H9 (cell line): Measurements from ENCODE around the gene SPTSSB. TPM values are rescaled to one million over a fixed set of nuclear protein-coding genes. Genes with fewer than 3 reads are reported as not detected.

ENCODE experiments used
- DNase-seq: peaks from one replicate; pipeline ENCODE4 v3.0.0-alpha.2; 2017
- H2AFZ ChIP-seq: one replicate; pipeline ENCODE4 v1.6.1; 2013; ENCODE audit warnings: mild to moderate bottlenecking, low read length, control low read depth, moderate library complexity
- H2AK5ac ChIP-seq: 2 replicates; pipeline ENCODE4 v1.6.1; 2013; ENCODE audit warnings: low read length, control low read depth, mixed read lengths; ENCODE audit not compliant: insufficient read length
- H2BK120ac ChIP-seq: one replicate; pipeline ENCODE4 v1.6.1; 2013; ENCODE audit warnings: low read depth, mild to moderate bottlenecking, low read length, control low read depth, inconsistent platforms; ENCODE audit not compliant: poor library complexity, severe bottlenecking
- H2BK12ac ChIP-seq: 2 replicates; pipeline ENCODE4 v1.6.1; 2013; ENCODE audit warnings: low read length, control low read depth, mixed read lengths, low read depth; ENCODE audit not compliant: insufficient read length
- H2BK15ac ChIP-seq: 2 replicates; pipeline ENCODE4 v1.6.1; 2013; ENCODE audit warnings: low read depth, low read length, control low read depth
- H2BK20ac ChIP-seq: one replicate; pipeline ENCODE4 v1.6.1; 2013; ENCODE audit warnings: low read depth, mild to moderate bottlenecking, low read length, control low read depth, inconsistent platforms; ENCODE audit not compliant: poor library complexity, severe bottlenecking
- H2BK5ac ChIP-seq: 2 replicates; pipeline ENCODE4 v1.6.1; 2013; ENCODE audit warnings: low read length, control low read depth, mixed read lengths; ENCODE audit not compliant: insufficient read length
- H3K14ac ChIP-seq: 2 replicates; pipeline ENCODE4 v1.6.1; 2013; ENCODE audit warnings: low read length, control low read depth; ENCODE audit not compliant: insufficient read depth
- H3K18ac ChIP-seq: 2 replicates; pipeline ENCODE4 v1.6.1; 2013; ENCODE audit warnings: low read depth, mild to moderate bottlenecking, mixed read lengths, low read length, control low read depth; ENCODE audit not compliant: insufficient read length
- H3K23ac ChIP-seq: 2 replicates; pipeline ENCODE4 v1.6.1; 2013; ENCODE audit warnings: low read length, control low read depth, mixed read lengths, low read depth; ENCODE audit not compliant: insufficient read length
- H3K23me2 ChIP-seq: 2 replicates; pipeline ENCODE4 v1.6.1; 2013; ENCODE audit warnings: low read depth, mild to moderate bottlenecking, mixed read lengths, low read length, control low read depth; ENCODE audit not compliant: insufficient read length, poor library complexity, severe bottlenecking
- H3K27ac ChIP-seq: 2 replicates; pipeline ENCODE4 v1.5.1; 2013; ENCODE audit warnings: low read length, control low read depth, mixed read lengths, low read depth; ENCODE audit not compliant: insufficient read length
- H3K27me3 ChIP-seq: 2 replicates; pipeline ENCODE4 v1.6.1; 2013; ENCODE audit warnings: low read length, control low read depth, inconsistent platforms; ENCODE audit not compliant: insufficient read depth
- H3K4ac ChIP-seq: 2 replicates; pipeline ENCODE4 v1.6.1; 2013; ENCODE audit warnings: low read depth, mild to moderate bottlenecking, control low read depth, inconsistent platforms, low read length, moderate library complexity
- H3K4me1 ChIP-seq: 2 replicates; pipeline ENCODE4 v1.6.1; 2013; ENCODE audit warnings: low read length, control low read depth, inconsistent platforms; ENCODE audit not compliant: insufficient read depth
- H3K4me2 ChIP-seq: 2 replicates; pipeline ENCODE4 v1.6.1; 2013; ENCODE audit warnings: low read length, control low read depth, mixed read lengths; ENCODE audit not compliant: insufficient read length, insufficient read depth
- H3K56ac ChIP-seq: 2 replicates; pipeline ENCODE4 v1.6.1; 2013; ENCODE audit warnings: low read depth, mild to moderate bottlenecking, mixed read lengths, low read length, control low read depth; ENCODE audit not compliant: insufficient read length
- H3K79me1 ChIP-seq: 2 replicates; pipeline ENCODE4 v1.6.1; 2013; ENCODE audit warnings: low read depth, mild to moderate bottlenecking, moderate library complexity, low read length, control low read depth, inconsistent platforms; ENCODE audit not compliant: insufficient read depth, poor library complexity, severe bottlenecking
- H3K79me2 ChIP-seq: 2 replicates; pipeline ENCODE4 v1.6.1; 2013; ENCODE audit warnings: low read length, control low read depth, inconsistent platforms; ENCODE audit not compliant: insufficient read depth
- H3K9ac ChIP-seq: 2 replicates; pipeline ENCODE4 v1.6.1; 2013; ENCODE audit warnings: low read length, control low read depth, mixed read lengths; ENCODE audit not compliant: insufficient read length; ENCODE audit errors: extremely low read depth
- H3K9me3 ChIP-seq: one replicate; pipeline ENCODE4 v1.6.1; 2013; ENCODE audit warnings: low read depth, low read length, inconsistent platforms; ENCODE audit not compliant: control insufficient read depth
- H3T11ph ChIP-seq: one replicate; pipeline ENCODE4 v1.6.1; 2013; ENCODE audit warnings: mild to moderate bottlenecking, low read length, control low read depth, inconsistent platforms
- H4K20me1 ChIP-seq: one replicate; pipeline ENCODE4 v1.6.1; 2013; ENCODE audit not compliant: control insufficient read depth, insufficient read length, insufficient read depth
- H4K5ac ChIP-seq: 2 replicates; pipeline ENCODE4 v1.6.1; 2013; ENCODE audit warnings: low read depth, mild to moderate bottlenecking, mixed read lengths, low read length, control low read depth; ENCODE audit not compliant: insufficient read length
- H4K8ac ChIP-seq: replicated peaks from 2 replicates; pipeline ENCODE4 v1.6.1; 2013; ENCODE audit warnings: low read length, control low read depth, mixed read lengths, low read depth; ENCODE audit not compliant: insufficient read length
- H4K91ac ChIP-seq: 2 replicates; pipeline ENCODE4 v1.6.1; 2013; ENCODE audit warnings: low read depth, mild to moderate bottlenecking, moderate library complexity, mixed read lengths, low read length, control low read depth; ENCODE audit not compliant: insufficient read length
- H3K27ac Mint-ChIP-seq, 3 experiments: 2 replicates in 2 of 3; 3 replicates in 1 of 3; pipeline ENCODE4 v1.8.0; 2020 to 2021; ENCODE audit warnings: mixed read lengths in 3 of 3, mild to moderate bottlenecking in 1 of 3, moderate library complexity in 1 of 3
- H3K27me3 Mint-ChIP-seq: 2 replicates; pipeline ENCODE4 v1.8.0; 2021; ENCODE audit warnings: low read depth, mild to moderate bottlenecking, moderate library complexity, mixed read lengths
- H3K36me3 Mint-ChIP-seq, 3 experiments: 2 replicates in 2 of 3; 3 replicates in 1 of 3; pipeline ENCODE4 v1.8.0; 2020 to 2021; ENCODE audit warnings: low read depth in 3 of 3, mixed read lengths in 3 of 3; ENCODE audit not compliant: insufficient read depth in 1 of 3
- H3K4me1 Mint-ChIP-seq, 2 experiments: 2 replicates each; pipeline ENCODE4 v1.8.0; 2020; ENCODE audit warnings: mixed read lengths in 2 of 2
- H3K4me3 Mint-ChIP-seq, 2 experiments: 2 replicates in 1 of 2; 3 replicates in 1 of 2; pipeline ENCODE4 v1.8.0; 2020 to 2021; ENCODE audit warnings: mild to moderate bottlenecking in 2 of 2, mixed read lengths in 2 of 2, moderate library complexity in 1 of 2
- H3K9me3 Mint-ChIP-seq, 2 experiments: 2 replicates in 1 of 2; 3 replicates in 1 of 2; pipeline ENCODE4 v1.8.0; 2020; ENCODE audit warnings: mild to moderate bottlenecking in 2 of 2, mixed read lengths in 2 of 2, moderate library complexity in 1 of 2
- CTCF ChIP-seq: fragments of 200-600 bp; sonication (generic); conservative IDR thresholded peaks from 3 replicates; pipeline ENCODE4 v1.8.0; 2021; ENCODE audit warnings: antibody characterized with exemption, mild to moderate bottlenecking
- WGBS: extraction: QIAGEN DNeasy Blood & Tissue Kit; methylation state at CpG from one replicate; pipeline ENCODE4 v1.1.7; 2013; ENCODE audit warnings: missing lambda C conversion rate, low lambda C conversion rate, mixed read lengths; ENCODE audit not compliant: insufficient read length; ENCODE audit errors: extremely low coverage; 5-methylcytosine and 5-hydroxymethylcytosine counted together
- total RNA-seq: library from RNA; stranded (reverse); gene quantifications from 2 replicates; pipeline ENCODE4 v1.2.1, GENCODE V29; 2021

The SPTSSB gene
- total RNA-seq, 1 experiment from 2014 or later: 3.5 TPM

- H3K4me1 Mint-ChIP-seq: peaks cover 4 to 9% of the 10 kb centered on the region in 2 experiments
- H3K4ac ChIP-seq: no peak overlapping the region
- H3K23ac ChIP-seq: no peak overlapping the region
- H3K36me3 Mint-ChIP-seq: peaks cover 0 to 9% (median 0%) of the 10 kb centered on the region in 3 experiments; a peak in 4 of 7 replicates
- H3K4me2 ChIP-seq: no peak overlapping the region
- no peaks in the 10 kb centered on the region for H3K9me3 ChIP-seq
- H3K27ac Mint-ChIP-seq: no peak overlapping the region
- H3K4me3 Mint-ChIP-seq: no peak overlapping the region
- no CpG with 5 or more reads among the region's 5 CpGs for WGBS
- no peak overlapping the region for H3K9ac ChIP-seq
- H3K14ac ChIP-seq: peak overlapping the region; percentile 47; the same call in 1 of the 2 replicates
- H2AK5ac ChIP-seq: no peak overlapping the region
- H2BK12ac ChIP-seq: no peak overlapping the region
- no peaks in the 10 kb centered on the region for H3K23me2 ChIP-seq
- no peak overlapping the region for H3K56ac ChIP-seq
- H3K27me3 Mint-ChIP-seq: no peaks in the 10 kb centered on the region
- no peak overlapping the region for H2BK5ac ChIP-seq
- H2BK15ac ChIP-seq: no peak overlapping the region
- H3K79me1 ChIP-seq: no peaks in the 10 kb centered on the region
- no peak overlapping the region for H3K18ac ChIP-seq
- H4K91ac ChIP-seq: no peak overlapping the region
- no peaks in the 10 kb centered on the region for H3K27me3 ChIP-seq
- no peaks in the 10 kb centered on the region for H4K20me1 ChIP-seq
- H3K4me1 ChIP-seq: no peaks in the 10 kb centered on the region
- no peaks in the 10 kb centered on the region for H3K79me2 ChIP-seq
- no peak overlapping the region for H2BK120ac ChIP-seq
- no peak overlapping the region for H4K8ac ChIP-seq
- no peak for TF ChIP-seq CTCF
- no peak overlapping the region for H3T11ph ChIP-seq
- H3K27ac ChIP-seq: no peak overlapping the region
- H4K5ac ChIP-seq: no peak overlapping the region
- H2AFZ ChIP-seq: no peak overlapping the region
- no peak overlapping the region for H2BK20ac ChIP-seq
- H3K9me3 Mint-ChIP-seq: peaks cover 0 to 2% of the 10 kb centered on the region in 2 experiments; a peak in 4 of 5 replicates
- no peak for DNase-seq
Measured at GRCh38 chr3:161310649-161311423, 60.5 kb downstream of the SPTSSB start.
